GM19463 (cell line): ENCODE results near the gene LIME1.

ENCODE experiments used
- ATAC-seq: cut with Tn5 transposase; IDR thresholded peaks from one replicate; pipeline ENCODE4 v1.9.1; 2021; ENCODE audit warnings: mild to moderate bottlenecking, moderate library complexity; ENCODE audit not compliant: unreplicated experiment

The LIME1 gene

GRCh38 chr20:63748934-63749270 is 12.4 kb downstream of the LIME1 start:
- no peak for ATAC-seq

- no peak for ATAC-seq
Observed at GRCh38 chr20:63749597-63750508, 13.4 kb downstream of the LIME1 start.

GRCh38 chr20:63750807-63751470 is 14.5 kb downstream of the LIME1 start:
- ATAC-seq: no peak

GRCh38 chr20:63751471-63752271 is 15.2 kb downstream of the LIME1 start:
- no peak for ATAC-seq

GRCh38 chr20:63752411-63753101 is 16.1 kb downstream of the LIME1 start:
- ATAC-seq: no peak

GRCh38 chr20:63753381-63753780 is 16.9 kb downstream of the LIME1 start:
- ATAC-seq: no peak

GRCh38 chr20:63754008-63754407 is 17.5 kb downstream of the LIME1 start:
- ATAC-seq: no peak

GRCh38 chr20:63755933-63756647 is 19.6 kb downstream of the LIME1 start:
- ATAC-seq: no peak

GRCh38 chr20:63756648-63756991 is 20.2 kb downstream of the LIME1 start:
- no peak for ATAC-seq

GRCh38 chr20:63758152-63758551 is 21.7 kb downstream of the LIME1 start:
- ATAC-seq: no peak

GRCh38 chr20:63759377-63759901 is 23.0 kb downstream of the LIME1 start:
- no peak for ATAC-seq

- no peak for ATAC-seq
Observed at GRCh38 chr20:63765082-63765873, 28.8 kb downstream of the LIME1 start.

- no peak for ATAC-seq
Observed at GRCh38 chr20:63765902-63766301, 29.4 kb downstream of the LIME1 start.

GRCh38 chr20:63766695-63767426 is 30.4 kb downstream of the LIME1 start:
- no peak for ATAC-seq

GRCh38 chr20:63767456-63767855 is 31.0 kb downstream of the LIME1 start:
- no peak for ATAC-seq

GRCh38 chr20:63767886-63768285 is 31.4 kb downstream of the LIME1 start:
- ATAC-seq: no peak

GRCh38 chr20:63768591-63769515 is 32.4 kb downstream of the LIME1 start:
- ATAC-seq: no peak
